Activated naive CD4-positive, alpha-beta T cell (primary cell): ENCODE results near the gene SLU7.

ENCODE experiments used
- DNase-seq, 4 experiments: peaks; one replicate each; lab custom pipeline; 2025; lab: John Stamatoyannopoulos, UW

The SLU7 gene

GRCh38 chr5:160419458-160420330 is 813 bp upstream of the SLU7 start:
- no peak for DNase-seq

GRCh38 chr5:160399402-160400353 is 19.2 kb downstream of the SLU7 start, which contains the start of gene FAM200C:
TSS of gene FAM200C (minus strand) at chr5:160400054. CDS start at chr5:160395490, 4,564 bp downstream.
- DNase-seq, result peak; percentile 13 to 23 (median 18)

- DNase-seq, result no peak
These were observed 20.1 kb downstream of the SLU7 start for GRCh38 chr5:160398806-160399205.

GRCh38 chr5:160397492-160397891 is 21.4 kb downstream of the SLU7 start:
- no peak for DNase-seq

- no peak for DNase-seq
These were observed 23.8 kb downstream of the SLU7 start for GRCh38 chr5:160395111-160395510.

- DNase-seq, result no peak
These were observed 27.8 kb downstream of the SLU7 start for GRCh38 chr5:160390787-160391696.

- DNase-seq, result no peak
These were observed 31.4 kb downstream of the SLU7 start for GRCh38 chr5:160387445-160387844.

GRCh38 chr5:160385496-160385895 is 33.4 kb downstream of the SLU7 start:
- DNase-seq, result no peak

- DNase-seq, result no peak
These were observed 34.2 kb downstream of the SLU7 start for GRCh38 chr5:160384681-160385080.

- DNase-seq, result no peak
These were observed 36.5 kb downstream of the SLU7 start for GRCh38 chr5:160382346-160382745.

- DNase-seq, result no peak
These were observed 38.8 kb downstream of the SLU7 start for GRCh38 chr5:160380041-160380440.

GRCh38 chr5:160379511-160379910 is 39.4 kb downstream of the SLU7 start:
- no peak for DNase-seq

GRCh38 chr5:160378330-160378729 is 40.6 kb downstream of the SLU7 start:
- no peak for DNase-seq

- DNase-seq, result no peak
These were observed 41.2 kb downstream of the SLU7 start for GRCh38 chr5:160377651-160378050.

GRCh38 chr5:160376416-160376815 is 42.5 kb downstream of the SLU7 start:
- no peak for DNase-seq

GRCh38 chr5:160375701-160376100 is 43.2 kb downstream of the SLU7 start:
- no peak for DNase-seq

- no peak for DNase-seq
These were observed 43.7 kb downstream of the SLU7 start for GRCh38 chr5:160375166-160375565.

GRCh38 chr5:160371294-160371693 is 47.6 kb downstream of the SLU7 start:
- DNase-seq, result no peak

- DNase-seq, result no peak
These were observed 48.2 kb downstream of the SLU7 start for GRCh38 chr5:160370713-160371034.

- DNase-seq, result no peak
These were observed 48.7 kb downstream of the SLU7 start, which contains the start of gene C1QTNF2 for GRCh38 chr5:160369990-160370712. TSS of gene C1QTNF2 (minus strand) at chr5:160370626. CDS start at chr5:160355011, 15,615 bp downstream.

- no peak for DNase-seq
These were observed 51.0 kb downstream of the SLU7 start for GRCh38 chr5:160367885-160368284.
